Stimulated activated CD4-positive, alpha-beta T cell treated with anti-CD3 and anti-CD28 coated beads, Interleukin-1b, Interleukin-23, amount 100 ng/mL, for 4 hours (primary cell): ENCODE results near the gene WFDC1.

Source experiments
- DNase-seq, 2 donors: peaks; one replicate each; pipeline ENCODE4 v3.0.0-alpha.2; 2020; ENCODE audit warnings: low read depth in 2 of 2

The WFDC1 gene

DNA sequence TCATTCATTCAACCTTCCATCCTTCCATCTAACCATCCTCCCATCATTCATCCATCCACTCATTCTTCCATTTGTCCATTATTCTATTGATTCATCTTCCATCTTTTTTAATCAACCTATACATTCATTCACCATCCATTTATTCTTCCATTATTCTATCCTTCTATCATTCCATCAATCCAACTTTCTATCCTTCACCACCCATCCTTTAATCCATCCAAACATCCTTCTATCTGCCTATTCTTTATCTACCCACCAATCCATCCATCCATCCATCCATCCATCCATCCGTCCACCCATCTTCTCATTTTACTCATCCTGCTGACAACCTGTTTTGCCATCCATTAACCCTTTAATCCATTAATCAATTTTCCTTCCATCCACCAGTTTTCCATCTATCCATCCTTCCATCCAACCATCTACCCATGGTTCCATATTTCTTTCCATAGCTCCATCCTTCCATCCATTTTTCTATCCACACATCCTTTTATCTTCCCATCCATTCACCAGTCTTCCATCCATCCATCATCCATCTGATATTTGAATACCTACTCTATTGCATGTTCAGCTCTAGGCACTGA lies 21.8 kb upstream of the WFDC1 start:
- no peak for DNase-seq

GRCh38 chr16:84274515-84274914 lies 20.2 kb upstream of the WFDC1 start:
- DNase-seq = no peak

DNA sequence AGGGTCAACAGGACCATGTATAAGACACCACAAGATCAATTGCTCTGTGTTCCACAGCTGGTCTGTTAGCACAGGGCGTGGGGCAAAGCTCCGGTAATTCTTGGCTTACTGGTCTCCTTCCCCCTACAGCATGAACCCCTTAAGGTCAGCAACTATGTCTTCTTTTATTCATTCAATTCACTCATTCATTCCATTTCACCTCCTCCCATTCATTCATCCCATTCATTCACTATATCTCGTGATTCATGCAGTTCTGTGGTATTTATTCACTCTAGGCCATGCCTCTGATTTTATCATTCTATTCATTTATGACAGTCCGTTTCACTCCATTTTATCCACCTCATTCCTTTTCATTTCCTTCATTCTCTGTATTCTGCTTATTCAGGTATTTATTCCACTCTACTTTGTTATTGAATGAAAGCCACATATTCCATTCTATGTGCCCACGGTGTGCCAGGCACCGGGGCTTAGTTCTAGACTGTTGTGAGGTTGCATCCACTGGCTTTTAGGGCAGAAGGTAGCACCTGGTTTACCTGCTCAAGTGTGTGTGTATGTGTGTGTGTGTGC lies 19.0 kb upstream of the WFDC1 start:
- DNase-seq = no peak

GRCh38 chr16:84277244-84277823 lies 17.3 kb upstream of the WFDC1 start:
- peak; percentile 60 to 64 for DNase-seq

DNA sequence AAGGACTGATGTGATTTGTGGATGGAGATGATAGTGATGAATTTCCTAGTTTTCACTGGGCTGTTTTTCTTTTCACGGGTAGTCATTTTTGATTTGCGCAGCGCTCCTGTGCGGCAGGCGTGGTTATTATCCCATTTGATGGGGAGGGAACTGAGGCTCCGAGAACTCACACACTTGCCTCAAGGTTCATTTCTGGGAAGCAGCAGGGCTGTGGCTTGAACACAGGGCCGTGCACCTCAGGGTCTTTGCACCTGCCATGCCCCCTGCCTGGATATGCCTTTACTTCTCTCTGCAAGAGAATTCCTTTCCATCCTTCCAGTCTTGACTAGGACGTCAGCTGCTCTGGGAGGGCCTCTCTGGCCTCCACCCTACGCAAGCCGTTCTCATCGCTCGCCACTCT lies 16.3 kb upstream of the WFDC1 start:
- DNase-seq = no peak

DNA sequence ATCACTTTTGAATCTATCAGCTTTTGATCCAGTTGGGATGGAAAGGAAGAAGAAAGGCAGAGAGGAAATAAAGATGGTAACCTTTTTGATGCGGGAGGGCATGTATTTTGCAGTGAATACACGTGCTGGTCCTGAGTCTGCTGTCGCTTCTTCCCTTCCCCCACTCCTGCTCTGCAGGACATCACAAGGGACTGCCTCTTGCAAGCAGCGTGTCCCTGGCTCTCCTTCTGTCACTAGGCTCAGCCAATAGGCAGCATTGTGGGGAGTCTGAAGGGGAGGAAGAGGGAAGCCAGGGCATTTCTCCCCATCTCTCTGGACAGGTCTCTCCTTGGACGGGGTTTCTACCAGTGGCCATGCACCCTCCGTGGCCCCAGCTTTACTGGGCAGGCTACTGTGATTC lies 15.7 kb upstream of the WFDC1 start:
- DNase-seq = no peak

GRCh38 chr16:84279881-84280280 lies 14.8 kb upstream of the WFDC1 start:
- DNase-seq = no peak

DNA sequence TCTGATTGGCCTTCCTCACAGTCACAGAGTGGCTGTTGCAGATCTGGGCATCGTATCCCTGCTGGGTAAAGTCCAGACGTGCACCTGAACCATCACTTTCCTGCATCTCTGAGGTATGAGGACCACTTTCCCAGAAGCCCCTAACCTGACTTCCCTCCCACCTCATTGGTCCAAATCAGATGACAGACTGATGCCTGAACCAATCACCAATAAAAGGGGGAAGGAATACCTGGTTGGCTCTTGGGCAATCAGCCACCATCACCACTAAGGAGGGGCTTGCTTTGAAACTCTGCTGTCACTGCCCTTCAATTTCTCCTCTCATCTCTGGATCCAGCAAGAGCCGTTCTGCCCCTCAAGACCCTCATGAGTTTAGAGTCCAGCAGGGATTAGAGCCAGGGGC lies 13.6 kb upstream of the WFDC1 start:
- no peak for DNase-seq

- no peak for DNase-seq
These were observed 12.1 kb upstream of the WFDC1 start for GRCh38 chr16:84282533-84282932.

DNA sequence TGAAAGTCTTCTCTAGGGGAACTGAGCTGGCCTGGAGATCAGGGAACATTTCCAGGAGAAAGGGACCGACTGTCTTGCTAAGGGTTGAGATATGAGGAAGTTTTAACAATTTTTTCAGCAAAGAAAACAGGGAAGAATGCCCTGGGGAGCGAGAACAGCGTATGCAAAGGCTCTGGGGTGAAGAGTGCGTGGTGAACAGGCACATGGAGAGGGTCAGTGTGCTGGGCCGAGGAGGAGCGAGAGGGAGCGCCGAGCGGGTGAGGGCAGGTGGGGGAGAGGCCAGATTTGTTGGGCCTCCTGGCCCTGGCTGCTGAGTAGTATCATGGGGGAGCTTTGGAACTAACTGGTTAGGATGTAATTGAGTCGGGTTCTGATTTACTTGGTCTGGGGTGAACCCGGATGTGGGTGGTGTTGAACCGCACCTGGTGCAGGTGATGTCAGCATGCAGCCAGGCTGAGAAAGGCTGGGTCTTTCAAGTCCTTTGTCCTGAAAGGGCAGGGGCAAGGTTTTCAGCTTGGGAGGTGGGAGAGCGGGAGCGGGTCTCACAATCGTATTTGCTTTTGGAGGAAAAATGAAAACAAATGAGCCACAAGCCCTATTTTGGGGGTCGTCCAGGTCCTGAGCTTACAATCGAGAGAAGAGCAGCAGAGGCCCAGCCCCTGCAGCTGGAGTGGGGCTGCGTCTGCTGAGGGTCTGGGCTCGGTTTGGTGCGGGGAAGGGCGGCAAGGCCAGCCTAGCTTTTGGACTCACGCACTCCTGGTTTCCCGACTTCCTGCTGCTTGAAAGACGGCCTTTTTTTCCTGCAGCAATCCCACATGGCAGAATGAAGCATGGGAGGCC lies 11.1 kb upstream of the WFDC1 start:
- DNase-seq = no peak

- DNase-seq = no peak
These were observed 10.4 kb upstream of the WFDC1 start for GRCh38 chr16:84284154-84284722.

DNA sequence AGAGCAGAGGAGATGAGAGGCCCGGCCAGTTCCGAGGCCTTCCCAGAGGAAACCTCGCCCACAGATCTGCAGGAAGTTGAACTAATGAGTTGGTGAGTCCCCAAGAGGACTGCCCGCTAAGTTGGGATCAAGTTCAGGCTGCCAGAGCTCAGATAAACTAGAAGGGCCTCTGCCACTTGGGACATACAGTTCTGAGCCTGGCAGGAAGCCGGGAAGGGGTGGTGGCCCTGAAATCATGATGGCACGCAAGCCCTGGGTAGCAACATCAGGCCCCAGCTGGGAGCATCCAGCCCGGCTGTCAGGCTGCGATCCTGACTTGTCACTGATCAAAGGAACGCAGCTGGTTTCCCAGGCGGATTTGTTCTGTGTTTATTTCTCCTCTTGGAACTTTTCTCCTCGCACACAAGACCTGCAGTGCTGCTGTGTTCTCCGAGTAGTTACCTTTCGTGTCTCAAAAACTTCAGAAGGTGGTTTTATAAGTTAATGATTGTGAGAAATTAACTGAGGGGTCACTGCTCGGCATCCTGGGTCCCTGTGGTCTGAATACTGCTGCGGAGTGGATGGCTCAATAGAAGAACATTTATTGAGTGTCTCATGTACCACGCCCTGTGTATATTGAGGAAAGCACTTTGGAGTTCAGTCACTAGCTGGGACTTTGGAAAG lies 8.0 kb upstream of the WFDC1 start:
- DNase-seq = no peak

- no peak for DNase-seq
These were observed 5.8 kb upstream of the WFDC1 start for GRCh38 chr16:84288902-84289301.

GRCh38 chr16:84291226-84291625 lies 3.5 kb upstream of the WFDC1 start:
- no peak for DNase-seq

DNA sequence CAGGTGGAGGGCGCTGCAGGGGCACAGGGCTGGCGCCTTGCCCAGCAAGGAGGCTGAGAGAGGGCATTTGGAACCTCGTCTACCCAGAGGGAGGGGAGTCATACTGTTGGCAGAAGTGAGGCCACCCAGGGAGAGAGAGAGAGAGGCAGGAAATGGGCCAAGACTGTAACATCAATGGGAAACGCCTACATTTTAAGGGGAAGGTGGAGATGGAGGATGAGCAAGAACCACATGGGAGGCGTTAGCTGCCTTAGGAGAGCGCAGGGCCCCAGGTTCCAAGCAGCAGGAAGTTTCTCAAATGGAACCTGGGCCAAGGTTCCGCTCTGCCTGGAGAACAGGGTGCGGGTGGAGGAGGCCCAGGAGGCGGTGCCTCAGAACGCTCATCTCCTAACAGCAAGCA lies 2.7 kb upstream of the WFDC1 start:
- no peak for DNase-seq

DNA sequence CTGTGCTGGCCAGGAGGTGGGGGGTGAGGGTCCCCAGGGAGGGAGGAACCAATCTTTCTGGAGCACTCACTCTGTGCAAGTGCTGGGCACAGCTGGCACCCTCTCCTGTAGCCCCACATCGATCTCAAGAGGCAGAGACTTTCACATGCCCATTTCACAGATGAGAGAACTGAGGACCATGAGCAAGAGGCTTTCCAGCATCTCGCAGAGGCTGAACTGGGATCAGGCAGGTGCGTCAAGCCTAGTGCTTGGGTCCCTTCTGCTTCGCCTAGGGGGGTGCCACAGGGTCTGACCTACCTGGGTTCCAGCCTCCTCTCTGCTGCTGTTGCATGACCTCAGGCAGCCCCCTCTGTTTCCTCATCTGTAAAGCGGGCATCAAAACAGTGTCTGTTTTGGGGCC lies 1.3 kb upstream of the WFDC1 start:
- DNase-seq = no peak

DNA sequence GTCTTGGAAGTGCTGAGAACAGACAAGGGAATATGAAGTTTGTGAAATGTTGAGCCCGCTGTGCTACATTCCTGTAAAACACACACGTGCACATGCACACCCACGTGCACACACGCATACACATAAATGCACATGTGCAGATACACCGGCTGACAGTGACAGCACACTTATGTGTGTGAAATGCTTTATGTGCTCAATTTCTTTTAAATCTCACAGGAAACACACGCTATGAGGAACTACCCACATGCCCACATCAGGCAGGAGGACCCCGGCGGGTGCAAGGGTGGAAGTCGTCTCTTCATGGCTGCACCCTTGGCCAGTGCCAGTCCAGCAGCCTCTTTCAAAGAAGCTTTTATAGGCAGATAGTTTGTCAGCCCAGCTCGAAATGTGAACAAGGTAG lies 561 bp upstream of the WFDC1 start:
- DNase-seq = no peak

DNA sequence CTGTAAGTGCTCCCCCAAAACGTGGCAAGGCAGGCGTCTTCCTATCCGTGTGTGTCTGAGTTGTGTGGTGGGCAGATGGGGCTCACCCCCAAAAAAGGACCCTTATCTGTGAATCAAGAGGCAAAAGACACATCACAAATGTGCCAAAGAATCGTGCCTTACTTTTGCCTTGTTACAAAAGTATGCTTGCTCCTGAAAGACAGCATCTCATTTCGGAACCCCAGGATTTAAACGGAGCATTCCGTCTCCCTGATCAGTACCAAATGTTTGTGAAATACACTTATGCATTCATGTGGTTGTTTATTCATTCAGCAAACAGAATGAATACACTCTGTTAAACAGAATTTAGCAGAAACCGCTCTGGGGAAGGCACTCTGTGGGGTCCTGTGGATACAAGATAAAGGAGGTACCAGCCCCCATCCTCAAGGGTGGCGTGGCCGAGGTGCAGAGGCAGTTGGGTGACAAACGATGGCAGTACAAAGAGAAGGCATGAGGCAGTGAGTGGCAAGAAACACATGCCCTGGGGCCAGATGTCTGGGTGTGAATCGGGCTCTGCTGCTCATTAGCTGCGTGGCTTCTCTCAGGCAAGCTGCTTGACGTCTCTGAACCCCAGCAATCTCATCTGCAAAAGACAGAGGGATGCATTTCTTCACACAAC lies 654 bp downstream of the WFDC1 start:
- no peak for DNase-seq

DNA sequence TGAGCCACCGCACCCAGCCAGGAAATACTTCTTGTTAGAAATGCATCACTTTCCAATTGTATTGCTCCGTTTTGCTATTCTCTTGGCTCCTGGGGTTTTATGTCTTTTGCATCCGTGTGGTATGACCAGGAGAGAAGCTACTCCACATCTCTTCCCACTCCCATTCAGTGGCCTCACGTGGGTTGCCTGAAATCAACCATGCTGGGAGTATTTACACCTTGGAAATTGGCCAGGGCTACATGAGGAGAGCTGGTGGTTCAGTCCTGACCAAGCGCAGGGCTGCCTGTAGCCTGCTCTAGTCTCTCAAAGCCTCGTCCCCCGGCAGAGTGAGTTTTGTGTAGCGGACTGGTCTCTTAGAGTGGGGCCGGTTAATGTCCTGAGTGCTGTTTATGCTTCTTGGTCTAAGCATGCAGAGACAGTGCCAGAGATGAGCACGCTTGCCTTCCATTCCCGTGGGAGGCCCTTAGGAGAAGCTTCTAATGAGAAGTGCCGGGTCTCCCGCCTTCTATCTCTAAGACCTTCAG lies 3.8 kb downstream of the WFDC1 start:
- no peak for DNase-seq

DNA sequence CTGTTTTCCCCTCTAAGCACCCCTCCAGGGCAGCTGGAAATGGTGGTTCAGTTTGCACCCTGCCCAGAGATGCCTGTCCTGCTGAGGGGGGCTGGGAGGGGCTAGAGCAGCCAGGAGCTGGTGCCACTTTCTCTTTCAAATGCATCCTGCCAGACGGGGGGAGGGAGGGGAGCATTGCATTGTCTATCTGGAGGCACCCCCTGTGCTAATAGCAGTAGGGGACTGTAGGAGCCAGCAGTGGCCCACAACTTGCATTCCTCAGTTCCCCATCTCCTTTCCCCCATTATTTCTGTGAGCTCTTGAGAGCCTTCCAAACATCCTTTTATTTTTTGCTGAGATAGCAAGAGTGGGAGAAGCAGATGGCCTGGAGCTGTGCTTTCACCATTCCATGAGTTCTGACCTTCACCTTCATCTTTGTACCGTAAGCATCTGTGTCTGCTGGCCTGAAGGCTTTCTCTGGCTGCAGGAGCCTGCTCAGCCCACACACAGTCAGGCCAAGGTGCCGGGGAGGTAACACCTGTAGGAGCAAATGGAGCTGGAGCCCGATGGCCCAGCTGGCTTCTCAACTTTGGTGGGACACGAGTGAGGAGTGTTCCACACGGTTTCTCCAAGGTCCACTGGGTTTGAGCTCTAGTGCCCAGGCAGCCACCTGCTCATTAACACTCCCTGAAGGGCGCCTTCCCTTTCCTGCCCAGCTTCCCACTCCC lies 5.2 kb downstream of the WFDC1 start:
- DNase-seq = no peak
